ENCODE data around the gene HCN4. TPM values are rescaled to one million over a fixed set of nuclear protein-coding genes. Genes with fewer than 3 reads are reported as not detected.
"Not testable (repeated sequence)": the region's sequence is repeated elsewhere in the genome, so short reads cannot be mapped to it uniquely, and the experiment has no call there.

Gene HCN4
- total and polyA plus RNA-seq, 3 donors from 2014 or later, result 9.1 to 17.6 (median 12.6) TPM

- no peaks in the 10 kb centered on the region for H3K36me3 ChIP-seq (ENCODE audit: low read depth, missing control alignments)
- no peaks in the 10 kb centered on the region for H3K9me3 ChIP-seq
- H3K27me3 ChIP-seq, result no peaks in the 10 kb centered on the region
- 87% methylated on average over 8 of the region's 8 CpGs for WGBS, 2 donors
- no peak overlapping the region for H3K4me3 ChIP-seq
- H3K27ac ChIP-seq, result no peak overlapping the region
- no peaks in the 10 kb centered on the region for H3K4me1 ChIP-seq
- intact Hi-C loops (cut with DNase I; ENCODE audit: low total_unique reads), result no loop called here
- no peak for DNase-seq
- TF ChIP-seq POLR2A (IDR thresholded peaks at IDR 0.05), result no peak
- no peak for TF ChIP-seq CTCF (IDR thresholded peaks at IDR 0.05)
Measured at GRCh38 chr15:73308305-73308704, 60.5 kb downstream of the HCN4 start.

- intact Hi-C loops (cut with DNase I; ENCODE audit: low total_unique reads), result no loop called here
Measured at GRCh38 chr15:73305331-73306211, 63.2 kb downstream of the HCN4 start.

GRCh38 chr15:73303636-73304035 lies 65.1 kb downstream of the HCN4 start:
- Histone ChIP-seq H3K27ac (no peak overlapping the region), H3K9me3 (no peaks in the 10 kb centered on the region), H3K4me1 (no peaks in the 10 kb centered on the region), H3K4me3 (no peak overlapping the region), H3K36me3 (ENCODE audit: low read depth, missing control alignments) (no peaks in the 10 kb centered on the region), H3K27me3 (no peaks in the 10 kb centered on the region)
- no peak for TF ChIP-seq CTCF (IDR thresholded peaks at IDR 0.05)
- TF ChIP-seq POLR2A (IDR thresholded peaks at IDR 0.05), result no peak
- DNase-seq, result no peak
- intact Hi-C loops (cut with DNase I; ENCODE audit: low total_unique reads), result no loop called here
- WGBS, 2 donors, result 86 to 91% methylated on average over 5 of the region's 5 CpGs

More at GRCh38 chr15:73305331-73306211, 63.2 kb downstream of the HCN4 start:
- Histone ChIP-seq H3K4me1 (no peaks in the 10 kb centered on the region), H3K27ac (no peak overlapping the region), H3K9me3 (no peaks in the 10 kb centered on the region), H3K36me3 (ENCODE audit: low read depth, missing control alignments) (no peaks in the 10 kb centered on the region), H3K27me3 (no peaks in the 10 kb centered on the region), H3K4me3 (no peak overlapping the region)
- WGBS, 2 donors, result 75 to 92% methylated on average over 7 to 12 of the region's 12 CpGs
- TF ChIP-seq POLR2A (IDR thresholded peaks at IDR 0.05), result no peak
- peak; percentile 12 to 35 (median 33) for TF ChIP-seq CTCF (IDR thresholded peaks at IDR 0.05)
- DNase-seq, result peak; percentile 81

GRCh38 chr15:73300286-73300685 lies 68.5 kb downstream of the HCN4 start:
- H3K36me3 ChIP-seq (ENCODE audit: low read depth, missing control alignments); intact Hi-C loops (cut with DNase I; ENCODE audit: low total_unique reads): not testable (repeated sequence)
- WGBS, 2 donors, result 90 to 91% methylated on average over 11 of the region's 11 CpGs

GRCh38 chr15:73298522-73299245 lies 70.1 kb downstream of the HCN4 start:
- H3K27me3 ChIP-seq, result no peaks in the 10 kb centered on the region
- no peaks in the 10 kb centered on the region for H3K36me3 ChIP-seq (ENCODE audit: low read depth, missing control alignments)
- no peak overlapping the region for H3K27ac ChIP-seq
- no peak for DNase-seq
- no peak overlapping the region for H3K4me3 ChIP-seq
- TF ChIP-seq POLR2A (IDR thresholded peaks at IDR 0.05) (no peak), CTCF (IDR thresholded peaks at IDR 0.05) (no peak)
- H3K4me1 ChIP-seq, result no peaks in the 10 kb centered on the region
- intact Hi-C loops (cut with DNase I; ENCODE audit: low total_unique reads), result no loop called here
- 84 to 95% methylated on average over 7 of the region's 7 CpGs for WGBS, 2 donors
- no peaks in the 10 kb centered on the region for H3K9me3 ChIP-seq

More at GRCh38 chr15:73300286-73300685, 68.5 kb downstream of the HCN4 start:
- not testable (repeated sequence) for H3K27ac ChIP-seq, H3K27me3 ChIP-seq, H3K4me1 ChIP-seq, H3K9me3 ChIP-seq, H3K4me3 ChIP-seq, DNase-seq
